GM10847 (cell line): ENCODE measurements around the gene FKBP14.

Source experiments
- POLR2A ChIP-seq: IDR thresholded peaks from 2 replicates; pipeline ENCODE4 v1.6.1; 2011; ENCODE audit not compliant: insufficient read length; ENCODE audit errors: extremely low read depth

The FKBP14 gene

DNA sequence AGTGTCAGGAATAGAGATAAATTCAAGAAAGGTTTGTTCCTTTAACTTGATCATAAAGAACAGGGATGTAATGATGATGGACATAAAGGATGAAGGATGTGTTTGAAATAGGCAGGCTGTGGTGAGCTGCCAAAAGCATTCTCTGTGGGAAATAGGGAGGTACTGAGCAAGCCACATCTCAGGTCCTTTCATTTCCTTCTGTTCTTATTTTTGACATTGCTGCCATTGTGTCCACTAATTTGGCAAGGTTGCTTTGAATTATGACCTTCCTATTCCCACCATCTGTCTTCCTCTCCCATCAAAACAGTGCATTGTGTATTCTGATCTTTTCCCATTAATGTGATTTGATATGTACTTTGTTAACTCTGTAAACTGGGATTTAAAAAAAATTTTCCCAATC, 46.4 kb downstream of the FKBP14 start:
- no peak for TF ChIP-seq POLR2A

- no peak for TF ChIP-seq POLR2A
These were observed 48.4 kb downstream of the FKBP14 start for GRCh38 chr7:29977886-29978651.

DNA sequence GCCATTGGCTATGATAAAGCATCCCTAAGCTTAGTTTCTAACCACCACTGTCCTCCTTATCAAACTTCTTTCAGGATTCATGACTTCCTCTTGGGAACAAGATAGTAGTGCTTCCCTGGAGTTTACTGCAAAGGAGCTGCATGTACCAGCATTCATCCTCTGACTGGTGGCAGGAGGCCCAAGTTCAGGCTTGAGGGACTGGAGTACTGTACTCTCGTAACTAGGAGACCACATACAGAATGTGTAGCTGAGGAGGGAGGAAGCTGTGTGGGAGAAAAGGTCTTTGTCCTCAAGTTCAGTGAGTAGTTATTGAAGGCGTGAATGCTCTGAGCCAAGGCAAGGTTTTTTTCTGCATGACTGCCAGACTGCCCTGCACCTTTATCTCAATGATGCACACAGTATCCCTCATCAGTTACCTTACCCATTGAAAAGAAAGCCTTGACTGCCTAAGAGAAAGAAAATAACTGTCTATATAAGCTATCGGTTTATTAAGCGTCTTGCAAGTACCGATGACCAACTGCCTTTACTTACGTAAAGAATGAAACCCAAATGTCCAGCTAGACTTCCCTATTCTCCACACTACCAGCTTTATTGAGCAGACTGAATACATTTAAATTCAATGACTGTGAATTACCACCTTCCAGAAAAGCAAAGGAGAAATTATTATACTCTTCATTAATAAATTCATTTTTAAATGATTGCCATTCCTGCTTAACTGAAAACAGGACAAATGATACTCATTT, 49.7 kb downstream of the FKBP14 start:
- TF ChIP-seq POLR2A: no peak

DNA sequence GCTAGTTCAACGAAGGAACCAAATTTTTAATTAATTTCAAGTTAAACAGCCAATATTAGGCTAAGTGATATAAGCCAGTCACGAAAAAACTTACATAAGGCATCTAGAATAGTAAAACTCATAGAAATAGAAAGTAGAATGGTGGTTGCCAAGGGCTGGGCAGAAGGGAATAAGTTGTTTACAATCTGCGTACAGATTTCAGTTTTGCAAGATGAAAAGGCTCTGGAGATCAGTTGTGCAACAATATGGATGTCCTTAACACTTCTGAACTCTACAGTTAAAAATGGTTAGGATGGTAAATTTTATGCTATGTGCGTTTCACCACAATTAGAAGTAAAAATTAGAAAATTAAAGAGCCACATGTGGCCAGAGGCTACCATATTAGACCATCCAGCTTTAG, 50.2 kb downstream of the FKBP14 start:
- TF ChIP-seq POLR2A: no peak

- TF ChIP-seq POLR2A: no peak
These were observed 50.9 kb downstream of the FKBP14 start for GRCh38 chr7:29975561-29975960.

- no peak for TF ChIP-seq POLR2A
These were observed 52.2 kb downstream of the FKBP14 start for GRCh38 chr7:29974286-29974685.

GRCh38 chr7:29972315-29972669, 54.2 kb downstream of the FKBP14 start:
- no peak for TF ChIP-seq POLR2A

GRCh38 chr7:29971566-29972314, 54.8 kb downstream of the FKBP14 start:
- TF ChIP-seq POLR2A: no peak

DNA sequence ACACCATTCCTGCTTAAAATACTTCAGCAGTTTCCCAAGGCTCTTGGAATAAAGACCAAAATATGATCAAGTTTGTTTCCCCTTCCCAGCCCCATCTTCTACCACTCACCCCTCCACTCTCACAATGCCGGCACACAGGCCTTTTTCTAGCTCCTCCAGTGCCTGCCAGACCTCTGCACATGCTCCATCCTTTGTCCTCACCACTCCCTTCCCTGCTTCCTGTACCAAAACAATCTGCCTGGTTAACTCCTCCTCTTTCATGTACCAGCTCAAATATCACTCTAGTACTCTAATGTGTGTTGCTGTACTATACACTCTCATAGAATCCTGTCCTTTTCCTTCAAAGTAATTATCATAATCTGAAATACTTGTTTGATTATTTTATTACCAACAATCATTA, 56.3 kb downstream of the FKBP14 start:
- TF ChIP-seq POLR2A: no peak

DNA sequence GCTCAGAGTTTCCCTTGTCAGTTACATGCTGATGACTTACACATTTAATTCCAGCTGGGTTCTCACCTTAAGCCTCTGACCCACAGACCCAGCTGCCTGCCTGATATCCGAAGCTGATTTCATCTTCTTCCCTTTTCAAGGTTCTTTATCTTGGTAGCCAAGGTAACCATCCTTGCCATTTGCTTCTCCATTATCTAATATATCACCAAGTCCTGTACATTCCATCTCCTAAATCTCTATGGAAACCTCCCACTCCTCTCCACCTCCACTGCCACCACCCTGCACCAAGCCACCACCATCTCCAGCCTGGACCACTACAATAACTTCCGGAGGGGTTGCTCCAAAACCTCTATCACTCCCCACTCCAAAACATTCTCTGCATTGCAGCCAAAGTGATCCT, 56.8 kb downstream of the FKBP14 start:
- no peak for TF ChIP-seq POLR2A

DNA sequence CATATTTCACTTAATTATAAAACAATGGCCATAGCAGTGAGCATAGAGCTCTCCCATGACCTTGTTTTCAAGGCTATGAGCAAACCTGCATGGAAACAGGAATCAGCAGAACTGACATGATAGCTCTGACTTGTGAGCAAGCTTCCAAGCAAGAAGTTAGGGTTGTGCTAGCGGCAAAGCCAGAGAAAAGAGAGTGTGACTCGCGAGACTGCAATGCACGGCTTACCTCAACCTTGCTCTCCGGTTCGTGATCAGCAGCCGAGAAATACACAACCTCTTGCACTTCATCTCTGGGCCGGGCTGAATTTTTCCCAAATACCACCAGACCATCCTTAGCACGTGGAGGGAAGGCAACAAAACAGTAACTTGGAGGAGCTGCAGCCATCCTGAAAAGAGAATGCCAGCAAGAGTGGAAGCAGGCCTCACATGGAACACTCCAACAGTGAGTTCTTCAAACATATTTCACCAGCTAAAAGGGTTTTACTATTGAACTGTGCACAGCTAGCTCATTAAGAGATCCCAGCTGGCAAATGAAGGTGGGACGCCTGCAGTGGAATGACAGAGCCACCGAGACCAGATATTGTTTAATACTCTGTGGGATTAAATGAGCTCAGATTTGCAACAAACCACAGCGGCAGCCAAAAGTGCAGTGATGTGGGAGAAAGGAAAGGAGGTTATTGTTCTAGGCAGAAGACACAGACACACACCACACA, 57.7 kb downstream of the FKBP14 start:
- TF ChIP-seq POLR2A: no peak

DNA sequence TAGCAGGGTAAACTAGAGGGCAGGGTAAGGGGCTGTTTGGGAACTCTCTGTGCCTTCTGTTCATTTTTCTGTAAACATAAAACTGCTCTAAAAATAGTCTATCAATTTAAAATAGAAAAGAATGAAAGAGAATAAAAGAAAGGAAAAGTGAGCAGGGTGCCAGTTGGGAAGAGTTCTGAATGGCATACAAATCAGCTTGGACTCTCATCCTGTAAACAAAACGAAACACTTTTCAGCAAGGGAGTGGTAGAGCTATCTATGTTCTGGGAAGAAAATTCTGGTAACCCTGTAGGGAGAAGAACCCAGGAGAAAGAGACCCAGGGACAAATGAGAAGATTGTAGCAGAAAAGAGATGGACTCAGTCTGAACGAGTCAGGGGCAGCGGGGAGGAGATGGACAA, 61.5 kb downstream of the FKBP14 start:
- no peak for TF ChIP-seq POLR2A

DNA sequence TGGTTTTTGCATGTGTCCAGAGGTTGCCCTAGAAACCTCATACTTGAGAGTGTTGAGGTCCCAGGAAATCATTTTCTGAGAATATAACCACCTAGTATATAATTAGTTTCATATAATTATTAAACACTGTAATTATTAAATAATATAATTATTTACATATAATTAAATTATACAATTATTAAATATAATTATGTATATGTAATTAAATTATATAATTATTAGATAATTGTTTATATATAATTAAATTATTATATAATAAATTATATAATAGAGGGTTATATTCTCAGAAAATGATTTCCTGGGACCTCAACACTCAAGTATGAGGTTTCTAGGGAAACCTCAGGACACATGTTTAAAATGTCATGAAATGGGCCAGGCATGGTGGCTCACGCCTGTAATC, 64.5 kb downstream of the FKBP14 start:
- no peak for TF ChIP-seq POLR2A
